Stimulated activated CD4-positive, alpha-beta T cell treated with anti-CD3 and anti-CD28 coated beads, Interleukin-15, amount 100 ng/mL, for 1 hour (primary cell): Measurements from ENCODE around the gene ATP13A3.
A peak's percentile ranks its signal among the peaks of the same experiment; 100 is the strongest.
"Not testable (repeated sequence)": the region's sequence is repeated elsewhere in the genome, so short reads cannot be mapped to it uniquely, and the experiment has no call there.

ENCODE experiments used
- DNase-seq, 2 donors: peaks; one replicate each; pipeline ENCODE4 v3.0.0-alpha.2; 2020; ENCODE audit warnings: low read depth in 1 of 2, low spot score in 1 of 2

Gene ATP13A3

GRCh38 chr3:194500198-194500597 lies 13.4 kb upstream of the ATP13A3 start:
- DNase-seq = no peak

DNA sequence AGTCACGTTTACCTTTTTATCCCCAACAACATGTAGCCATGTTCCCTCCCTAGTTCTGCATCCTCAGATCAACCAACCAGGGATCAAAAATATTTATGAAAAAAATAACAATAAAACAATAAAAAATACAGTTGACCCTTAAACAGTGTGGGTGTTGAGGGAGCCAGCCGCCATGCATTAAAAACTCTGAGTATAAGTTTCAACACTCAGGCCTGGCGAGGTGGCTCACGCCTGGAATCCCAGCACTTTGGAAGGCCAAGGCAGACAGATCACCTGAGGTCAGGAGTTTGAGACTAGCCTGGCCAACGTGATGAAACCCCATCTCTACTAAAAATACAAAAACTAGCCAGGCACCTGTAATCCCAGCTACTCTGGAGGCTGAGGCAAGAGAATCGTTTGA lies 12.7 kb upstream of the ATP13A3 start:
- DNase-seq = not testable (repeated sequence)

DNA sequence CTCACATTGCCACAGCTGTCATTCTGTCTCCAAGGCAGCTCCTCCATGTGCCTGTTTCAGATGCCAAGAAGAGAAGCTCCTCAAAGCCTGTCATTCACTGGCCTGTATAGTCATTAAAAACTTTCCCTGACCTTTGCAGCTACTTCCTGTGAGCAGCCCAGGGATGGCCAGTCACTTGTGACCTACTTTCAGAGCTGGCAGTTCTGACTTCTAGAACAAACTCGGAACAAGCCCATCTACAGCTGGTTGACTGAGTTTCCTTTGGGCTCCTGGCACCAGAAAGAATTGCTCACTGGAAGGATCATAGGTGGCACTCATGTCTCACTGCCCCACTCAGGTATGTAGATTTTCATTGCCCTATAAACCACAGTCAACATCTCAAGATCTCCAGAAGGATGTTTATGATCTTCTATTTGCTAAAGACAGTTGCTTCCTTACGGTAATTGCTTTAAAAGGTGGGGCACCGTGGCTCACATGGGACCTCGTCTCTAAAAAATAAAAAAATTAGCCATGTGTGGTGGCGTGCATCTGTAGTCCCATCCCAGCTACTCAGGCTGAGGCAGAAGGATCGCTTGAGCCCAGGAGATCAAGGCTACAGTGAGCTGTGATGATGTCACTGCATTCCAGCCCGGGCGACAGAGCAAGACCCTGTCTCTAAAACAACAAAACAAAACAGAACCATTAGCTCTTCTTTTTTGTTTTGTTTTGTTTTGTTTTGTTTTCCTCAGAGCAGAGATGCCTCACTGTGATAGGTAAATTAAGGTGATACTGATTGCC lies 11.2 kb upstream of the ATP13A3 start:
- DNase-seq = no peak

DNA sequence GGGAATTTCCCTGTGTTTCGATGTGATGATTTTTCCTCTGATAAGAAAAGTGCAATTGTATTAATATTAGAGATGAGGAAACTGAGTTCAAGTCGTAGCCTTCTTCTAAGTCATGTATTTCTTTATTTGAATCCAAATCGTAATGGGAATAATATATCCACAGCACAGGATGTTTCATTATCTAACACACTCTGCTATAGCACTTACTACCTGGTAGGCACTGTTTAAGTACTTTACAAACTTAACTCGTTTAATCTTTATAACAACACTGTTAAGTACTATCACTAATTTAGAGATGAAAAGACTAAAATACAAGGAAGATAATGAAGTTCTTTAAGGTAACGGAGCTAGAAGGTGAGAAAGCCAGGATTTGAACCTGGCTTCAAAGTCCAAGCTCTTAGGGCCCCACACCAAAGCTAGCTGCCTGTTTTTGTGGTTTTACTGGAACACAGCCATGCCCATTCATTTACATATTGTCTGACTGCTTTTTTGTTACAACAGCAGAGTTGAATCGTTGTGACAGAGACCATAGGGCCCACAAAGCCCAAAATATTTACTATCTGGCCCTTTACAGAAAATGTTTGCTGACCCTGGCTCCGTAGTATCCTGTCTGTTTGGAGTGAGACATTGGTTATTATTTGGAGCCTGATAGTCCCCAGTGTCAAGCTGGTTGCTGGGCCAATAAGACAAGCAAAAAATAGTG lies 9.6 kb upstream of the ATP13A3 start:
- DNase-seq = no peak

- DNase-seq = no peak
Measured at GRCh38 chr3:194494951-194495374, 8.2 kb upstream of the ATP13A3 start.

GRCh38 chr3:194493995-194494927 lies 7.5 kb upstream of the ATP13A3 start:
- not testable (repeated sequence) for DNase-seq

- DNase-seq = no peak
Measured at GRCh38 chr3:194492001-194492400, 5.2 kb upstream of the ATP13A3 start.

GRCh38 chr3:194489736-194490612 lies 3.2 kb upstream of the ATP13A3 start:
- no peak for DNase-seq

DNA sequence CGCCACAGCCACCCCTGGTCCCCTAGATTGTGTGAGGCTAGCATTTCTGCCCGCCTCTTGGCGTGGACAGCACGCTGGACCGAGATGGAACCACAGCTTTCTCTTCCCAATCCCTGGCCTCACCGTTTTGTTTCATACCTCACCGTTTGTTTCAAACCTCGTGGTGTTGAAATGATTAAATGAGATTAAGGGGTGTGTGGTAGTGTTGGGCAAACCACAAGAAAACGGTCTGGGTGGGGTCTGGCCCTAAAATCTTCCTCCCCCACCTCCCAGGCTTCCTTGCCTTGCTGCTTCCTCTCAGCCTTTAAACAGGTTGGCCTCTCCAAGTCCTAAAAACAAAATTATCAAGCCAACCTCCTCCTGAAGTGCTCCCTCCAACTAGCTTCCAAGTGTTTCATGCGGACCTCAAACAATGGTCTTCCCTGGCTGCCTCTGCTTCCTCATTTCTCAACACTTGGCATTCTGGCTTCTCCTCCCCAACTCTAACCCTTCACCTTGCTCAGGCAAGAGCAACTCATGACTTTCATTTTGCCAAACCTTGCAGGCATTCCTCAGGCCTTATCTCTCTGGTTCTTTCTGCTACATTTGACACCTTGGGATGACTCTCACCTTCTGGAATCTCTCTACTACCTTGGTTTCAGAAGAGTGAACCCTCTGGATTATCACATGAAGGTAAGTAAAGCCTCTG lies 1.4 kb upstream of the ATP13A3 start:
- no peak for DNase-seq

DNA sequence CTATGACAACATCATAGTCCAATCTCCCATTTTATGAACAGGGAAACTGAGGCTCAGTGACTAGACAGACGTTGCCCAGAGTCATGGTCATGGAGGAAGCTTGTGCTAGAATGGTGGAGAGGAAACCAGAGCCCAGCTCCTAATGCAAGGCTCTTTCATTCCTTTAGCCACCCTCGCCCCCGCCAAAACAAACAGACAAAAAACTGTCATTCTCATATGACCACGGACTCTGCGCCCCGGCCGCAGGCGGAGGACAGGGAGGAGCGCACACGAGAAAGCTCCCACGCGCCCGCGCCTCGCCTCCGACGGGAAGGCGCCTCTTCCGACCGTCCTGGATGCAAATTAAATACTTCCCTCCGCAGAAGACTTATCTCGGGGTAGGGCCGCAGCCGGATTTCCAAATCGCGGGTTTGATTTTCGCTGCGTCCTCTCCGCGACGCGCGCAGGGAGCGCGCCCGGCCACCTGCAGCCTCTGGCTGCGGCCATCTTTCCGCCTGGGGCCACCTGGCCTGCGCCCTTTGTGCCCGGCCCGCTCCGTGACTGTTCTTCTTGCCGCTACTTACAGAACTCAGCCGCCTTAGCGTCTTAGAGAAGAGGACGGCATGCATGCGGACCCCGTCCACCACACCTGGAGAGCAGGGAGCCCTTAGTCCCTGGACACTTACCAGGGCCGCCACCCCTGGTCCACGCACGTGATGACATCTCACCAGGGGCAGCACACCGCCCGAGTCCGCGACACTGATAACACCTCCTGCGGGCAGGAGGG lies 670 bp upstream of the ATP13A3 start:
- peak in 1 of 2 donors; percentile 10 for DNase-seq

DNA sequence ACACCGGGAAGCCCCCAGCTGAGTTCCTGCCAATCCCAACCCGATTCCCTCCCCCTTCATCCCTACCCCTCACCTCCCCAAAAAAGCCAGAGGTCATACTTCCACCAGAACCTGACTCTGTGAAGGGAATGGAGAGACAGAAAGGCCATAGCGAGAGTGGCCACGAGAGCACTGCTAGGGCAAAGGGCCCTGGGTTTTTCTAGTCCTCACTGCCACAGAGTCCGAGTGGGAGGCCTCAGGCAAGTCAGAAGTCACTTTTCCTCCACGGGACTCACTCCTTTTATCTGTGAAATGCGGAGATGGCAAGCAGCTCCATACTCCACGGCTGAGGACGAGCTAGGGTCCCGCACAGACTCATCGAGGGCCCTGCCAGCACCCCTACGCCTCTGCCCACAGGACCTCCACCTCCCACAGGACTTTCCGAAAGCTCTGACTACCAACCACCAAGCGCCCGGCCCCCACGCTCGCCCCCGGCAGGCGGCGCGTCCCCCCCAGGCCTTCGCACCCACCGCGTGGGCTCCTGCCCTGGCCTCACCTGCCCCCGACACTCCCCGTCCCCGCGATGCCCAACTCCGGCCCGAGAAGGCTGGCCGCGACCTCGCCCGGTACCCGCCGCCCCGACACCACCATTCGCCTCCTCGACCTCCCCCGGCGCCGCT lies 792 bp downstream of the ATP13A3 start:
- peak; percentile 44 to 50 for DNase-seq

DNA sequence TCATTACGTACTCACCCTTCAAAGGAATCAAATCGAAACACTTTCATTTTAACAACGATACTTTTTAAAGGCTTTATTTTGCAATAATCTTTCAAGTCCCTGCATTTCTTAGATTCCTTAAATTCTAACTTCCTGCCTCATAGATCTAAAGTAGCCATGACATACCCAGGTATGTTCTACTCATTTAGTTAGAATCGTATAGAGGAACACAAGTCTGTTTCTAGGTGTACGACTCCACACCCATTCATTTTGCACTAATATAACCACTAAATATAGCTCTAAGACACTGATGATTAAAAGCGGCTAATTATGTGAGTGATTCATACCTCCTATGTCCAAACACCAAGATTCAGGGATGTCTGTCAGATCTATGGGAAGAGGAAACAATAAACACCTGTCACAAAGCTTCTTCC lies 1.3 kb downstream of the ATP13A3 start:
- no peak for DNase-seq

GRCh38 chr3:194484614-194485013 lies 2.2 kb downstream of the ATP13A3 start:
- DNase-seq = no peak

GRCh38 chr3:194483850-194484249 lies 3.0 kb downstream of the ATP13A3 start:
- no peak for DNase-seq

DNA sequence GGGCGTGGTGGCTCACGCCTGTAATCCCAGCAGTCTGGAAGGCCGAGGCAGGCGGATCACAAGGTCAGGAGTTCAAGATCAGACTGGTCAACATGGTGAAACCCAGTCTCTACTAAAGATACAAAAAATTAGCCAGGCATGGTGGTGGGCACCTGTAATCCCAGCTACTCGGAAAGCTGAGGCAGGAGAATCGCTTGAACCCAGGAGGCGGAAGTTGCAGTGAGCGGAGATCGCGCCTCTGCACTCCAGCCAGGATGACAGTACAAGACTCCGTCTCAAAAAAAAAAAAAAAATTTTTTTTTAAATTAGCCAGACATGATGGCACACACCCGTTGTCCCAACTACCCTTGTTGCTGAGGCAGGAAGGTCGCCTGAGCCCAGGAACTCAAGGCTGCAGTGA lies 4.0 kb downstream of the ATP13A3 start:
- DNase-seq = not testable (repeated sequence)

GRCh38 chr3:194482196-194482593 lies 4.6 kb downstream of the ATP13A3 start:
- no peak for DNase-seq

- DNase-seq = no peak
Measured at GRCh38 chr3:194481525-194482195, 5.1 kb downstream of the ATP13A3 start.

DNA sequence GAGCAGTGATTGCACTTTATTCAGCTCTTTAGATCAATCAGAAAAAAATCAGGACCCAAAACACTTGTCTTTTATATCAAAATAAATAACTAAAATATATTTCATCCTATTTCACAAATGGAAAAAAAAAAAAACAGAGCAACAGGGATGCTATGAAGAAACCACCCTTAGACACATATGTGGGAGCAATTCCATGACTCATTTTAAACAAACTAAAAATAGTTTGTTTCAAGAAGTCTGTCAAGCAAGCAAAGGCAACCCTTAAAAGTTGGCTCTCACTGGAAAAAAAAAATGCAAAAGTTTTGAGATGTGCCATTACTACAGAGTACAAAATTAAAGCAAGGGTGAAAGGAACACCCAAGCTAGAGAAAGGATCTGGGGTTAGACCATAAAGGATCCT lies 5.7 kb downstream of the ATP13A3 start:
- DNase-seq = no peak
